Ascending aorta (tissue), 2 donors: ENCODE measurements around the gene EXOC3L1. TPM values are rescaled to one million over a fixed set of nuclear protein-coding genes. Genes with fewer than 3 reads are reported as not detected.

ENCODE experiments used
- DNase-seq, 2 donors: peaks; one replicate each; pipeline ENCODE4 v3.0.0-alpha.2; 2019; ENCODE audit warnings: low spot score in 2 of 2
- H3K27ac ChIP-seq, 2 donors: fragments of 200-600 bp; sonication (generic); one replicate each; pipeline ENCODE4 v1.5.1; 2016 to 2017; ENCODE audit warnings: mild to moderate bottlenecking in 1 of 2
- H3K27me3 ChIP-seq: fragments of 200-600 bp; sonication (generic); one replicate; pipeline ENCODE4 v1.5.1; 2017
- H3K36me3 ChIP-seq, 2 donors: fragments of 200-600 bp; sonication (generic); one replicate each; pipeline ENCODE4 v1.5.1; 2016
- H3K4me1 ChIP-seq, 2 donors: fragments of 200-600 bp; sonication (generic); one replicate each; pipeline ENCODE4 v1.5.1; 2016 to 2017; ENCODE audit warnings: mild to moderate bottlenecking in 1 of 2
- H3K4me3 ChIP-seq, 2 donors: fragments of 200-600 bp; sonication (generic); one replicate each; pipeline ENCODE4 v1.5.1; 2016 to 2017; ENCODE audit warnings: mild to moderate bottlenecking in 1 of 2
- H3K9me3 ChIP-seq, 2 donors: fragments of 200-600 bp; sonication (generic); one replicate each; pipeline ENCODE4 v1.5.1; 2016
- intact Hi-C: fragments of 100-400 bp; cut with DNase I; formaldehyde crosslinking; loops from one replicate; pipeline ENCODE4 v1.15.1; 2023
- total RNA-seq: library from RNA; depleted of rRNA; stranded (reverse); fragments of >200 nt; gene quantifications from one replicate; pipeline ENCODE4 v1.1.0, GENCODE V29; 2016
- TF ChIP-seq, protein P1 (sequence below), 3 experiments: fragments of 200-600 bp in 2 of 3; fragments of 450-650 bp in 1 of 3; sonication (generic) in 2 of 3; IDR thresholded peaks; one replicate each; pipeline ENCODE4 v1.5.1; 2016 to 2019; ENCODE audit warnings: antibody characterized with exemption in 3 of 3, mild to moderate bottlenecking in 1 of 3, moderate library complexity in 1 of 3

Gene EXOC3L1
- total RNA-seq, 1 donor from 2014 or later, result 11.2 TPM

- H3K27ac ChIP-seq, result no peak overlapping the region
- no peak for DNase-seq
- TF ChIP-seq, protein P1, sequence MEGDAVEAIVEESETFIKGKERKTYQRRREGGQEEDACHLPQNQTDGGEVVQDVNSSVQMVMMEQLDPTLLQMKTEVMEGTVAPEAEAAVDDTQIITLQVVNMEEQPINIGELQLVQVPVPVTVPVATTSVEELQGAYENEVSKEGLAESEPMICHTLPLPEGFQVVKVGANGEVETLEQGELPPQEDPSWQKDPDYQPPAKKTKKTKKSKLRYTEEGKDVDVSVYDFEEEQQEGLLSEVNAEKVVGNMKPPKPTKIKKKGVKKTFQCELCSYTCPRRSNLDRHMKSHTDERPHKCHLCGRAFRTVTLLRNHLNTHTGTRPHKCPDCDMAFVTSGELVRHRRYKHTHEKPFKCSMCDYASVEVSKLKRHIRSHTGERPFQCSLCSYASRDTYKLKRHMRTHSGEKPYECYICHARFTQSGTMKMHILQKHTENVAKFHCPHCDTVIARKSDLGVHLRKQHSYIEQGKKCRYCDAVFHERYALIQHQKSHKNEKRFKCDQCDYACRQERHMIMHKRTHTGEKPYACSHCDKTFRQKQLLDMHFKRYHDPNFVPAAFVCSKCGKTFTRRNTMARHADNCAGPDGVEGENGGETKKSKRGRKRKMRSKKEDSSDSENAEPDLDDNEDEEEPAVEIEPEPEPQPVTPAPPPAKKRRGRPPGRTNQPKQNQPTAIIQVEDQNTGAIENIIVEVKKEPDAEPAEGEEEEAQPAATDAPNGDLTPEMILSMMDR (IDR thresholded peaks at IDR 0.05), result no peak
- H3K36me3 ChIP-seq, result peaks cover 37 to 59% of the 10 kb centered on the region in 2 donors
- intact Hi-C loops, result no loop called here
- H3K27me3 ChIP-seq, result no peaks in the 10 kb centered on the region
- no peaks in the 10 kb centered on the region for H3K9me3 ChIP-seq
- H3K4me1 ChIP-seq, result peaks cover 6 to 8% of the 10 kb centered on the region in 2 donors
- H3K4me3 ChIP-seq, result no peak overlapping the region
These were observed 43.2 kb downstream of the EXOC3L1 start for GRCh38 chr16:67146523-67147357.

DNA sequence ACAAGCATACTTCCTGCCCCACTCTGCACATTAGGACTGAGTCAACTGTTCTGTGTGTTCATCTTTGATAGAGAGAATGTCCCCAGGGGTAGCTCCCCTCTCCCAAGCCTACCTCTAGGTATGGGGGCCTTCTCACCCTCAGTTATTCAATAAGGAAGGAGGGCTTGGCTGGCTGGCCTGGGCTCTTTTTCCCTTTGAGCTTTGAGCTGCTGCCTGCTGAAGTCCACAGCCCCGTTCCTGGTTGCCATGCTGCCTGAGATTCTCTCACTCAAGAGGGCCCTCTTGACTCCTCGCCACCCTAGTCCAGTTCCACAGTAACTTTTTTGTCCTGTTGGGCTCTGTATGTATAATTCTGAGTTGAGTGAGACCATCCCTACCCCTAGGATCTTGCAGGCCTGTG is 44.2 kb downstream of the EXOC3L1 start:
- TF ChIP-seq, protein P1 (IDR thresholded peaks at IDR 0.05), result no peak
- no peak for DNase-seq
- H3K4me3 ChIP-seq, result no peak overlapping the region
- intact Hi-C loops, result no loop called here
- H3K9me3 ChIP-seq, result no peaks in the 10 kb centered on the region
- peaks cover 47 to 69% of the 10 kb centered on the region in 2 donors for H3K36me3 ChIP-seq
- no peak overlapping the region for H3K27ac ChIP-seq
- H3K27me3 ChIP-seq, result no peaks in the 10 kb centered on the region
- H3K4me1 ChIP-seq, result peaks cover 3 to 6% of the 10 kb centered on the region in 2 donors

DNA sequence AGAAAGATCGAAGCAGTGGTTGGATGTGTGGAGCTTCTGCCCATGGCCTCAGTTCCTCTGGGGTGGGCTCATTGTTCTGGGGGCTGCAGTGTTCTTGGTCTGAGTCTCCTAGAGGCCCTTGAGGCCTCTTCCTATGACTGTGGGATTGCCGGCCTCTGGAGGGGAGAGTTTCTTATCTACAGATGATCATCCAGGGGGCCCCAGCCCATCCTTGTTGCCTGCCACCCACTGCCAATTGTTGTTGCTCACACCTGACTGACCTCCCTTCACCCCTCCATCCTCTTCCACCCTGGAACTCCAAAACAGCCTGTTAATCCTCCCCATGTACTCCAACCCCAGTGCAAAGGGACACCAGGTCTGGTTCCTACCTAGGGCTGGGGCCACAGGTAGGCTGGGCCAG is 45.0 kb downstream of the EXOC3L1 start:
- Histone ChIP-seq H3K4me1 (peaks cover 1 to 2% of the 10 kb centered on the region in 2 donors), H3K27me3 (no peaks in the 10 kb centered on the region), H3K27ac (no peak overlapping the region), H3K36me3 (peaks cover 55 to 77% of the 10 kb centered on the region in 2 donors), H3K4me3 (no peak overlapping the region), H3K9me3 (no peaks in the 10 kb centered on the region)
- TF ChIP-seq, protein P1 (IDR thresholded peaks at IDR 0.05), result no peak
- no peak for DNase-seq
- intact Hi-C loops, result no loop called here

DNA sequence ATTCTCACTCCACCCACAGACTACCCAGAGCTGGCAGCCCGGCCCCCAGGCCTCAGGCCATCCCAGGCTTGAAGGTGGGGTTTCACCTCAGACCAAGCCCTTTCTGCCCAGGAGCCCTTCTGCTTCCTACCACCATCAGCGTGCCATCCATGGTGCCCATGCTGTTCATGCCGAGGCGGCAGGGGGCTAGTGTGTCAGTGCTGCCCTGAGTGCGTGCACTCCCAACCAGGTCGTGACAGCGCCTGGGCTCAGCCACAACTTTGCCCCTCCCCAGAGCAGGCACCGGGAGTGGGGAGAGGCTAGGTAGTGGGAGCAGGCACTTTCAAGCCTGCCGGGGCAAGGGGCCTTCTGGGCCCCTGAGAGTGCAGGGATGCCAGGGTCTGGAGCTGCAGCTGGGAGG is 47.6 kb downstream of the EXOC3L1 start:
- Histone ChIP-seq H3K4me3 (no peak overlapping the region), H3K36me3 (peaks cover 76 to 93% of the 10 kb centered on the region in 2 donors), H3K9me3 (no peaks in the 10 kb centered on the region), H3K27me3 (no peaks in the 10 kb centered on the region), H3K4me1 (no peaks in the 10 kb centered on the region), H3K27ac (no peak overlapping the region)
- intact Hi-C loops, result no loop called here
- DNase-seq, result no peak
- TF ChIP-seq, protein P1 (IDR thresholded peaks at IDR 0.05), result no peak

GRCh38 chr16:67141391-67141790 is 48.5 kb downstream of the EXOC3L1 start:
- H3K4me3 ChIP-seq, result no peak overlapping the region
- intact Hi-C loops, result no loop called here
- TF ChIP-seq, protein P1 (IDR thresholded peaks at IDR 0.05), result no peak
- H3K9me3 ChIP-seq, result no peaks in the 10 kb centered on the region
- H3K27me3 ChIP-seq, result no peaks in the 10 kb centered on the region
- peaks cover 72 to 93% of the 10 kb centered on the region in 2 donors for H3K36me3 ChIP-seq
- no peak overlapping the region for H3K27ac ChIP-seq
- no peaks in the 10 kb centered on the region for H3K4me1 ChIP-seq
- DNase-seq, result no peak
